GM18511 (cell line): Measurements from ENCODE around the gene MAP4K3.

Experiments
- ATAC-seq: cut with Tn5 transposase; IDR thresholded peaks from one replicate; pipeline ENCODE4 v1.9.1; 2021; ENCODE audit warnings: mild to moderate bottlenecking, moderate library complexity; ENCODE audit not compliant: unreplicated experiment

The MAP4K3 gene

DNA sequence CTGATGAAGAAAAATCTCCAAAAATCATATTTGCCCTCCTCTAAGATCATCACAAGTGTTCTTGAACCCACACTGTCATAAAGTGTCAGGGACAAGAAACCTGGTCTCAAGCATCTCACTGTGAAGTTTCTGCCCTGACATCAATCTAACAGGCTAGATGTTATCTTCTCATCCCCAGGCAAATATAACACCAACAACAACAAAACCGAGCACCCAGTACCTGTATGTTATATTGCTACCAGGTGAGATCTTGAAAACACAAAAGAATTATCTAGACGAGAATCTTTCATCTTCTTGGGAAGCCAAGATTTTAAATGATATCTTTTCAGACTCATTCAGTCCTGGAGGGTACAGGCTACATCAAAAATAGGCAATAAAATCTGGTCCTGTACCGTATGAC is 8.8 kb upstream of the MAP4K3 start:
- ATAC-seq, result no peak

DNA sequence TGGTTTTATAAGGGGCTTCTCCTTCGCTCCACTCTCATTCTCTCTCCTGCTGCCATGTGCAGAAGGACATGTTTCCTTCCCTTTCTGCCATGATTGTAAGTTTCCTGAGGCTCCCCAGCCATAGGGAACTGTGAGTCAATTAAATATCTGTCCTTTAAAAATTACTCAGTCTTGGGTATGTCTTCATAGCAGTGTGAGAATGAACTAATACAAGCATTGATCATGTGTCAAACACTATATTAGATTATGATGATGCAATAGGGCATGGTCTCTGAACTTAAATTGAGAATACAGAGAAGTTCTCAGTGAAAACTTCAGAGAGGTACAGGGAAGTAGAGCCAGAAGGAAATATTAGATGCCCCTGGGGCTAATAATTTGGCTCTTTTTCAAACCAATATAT is 5.9 kb upstream of the MAP4K3 start:
- no peak for ATAC-seq

DNA sequence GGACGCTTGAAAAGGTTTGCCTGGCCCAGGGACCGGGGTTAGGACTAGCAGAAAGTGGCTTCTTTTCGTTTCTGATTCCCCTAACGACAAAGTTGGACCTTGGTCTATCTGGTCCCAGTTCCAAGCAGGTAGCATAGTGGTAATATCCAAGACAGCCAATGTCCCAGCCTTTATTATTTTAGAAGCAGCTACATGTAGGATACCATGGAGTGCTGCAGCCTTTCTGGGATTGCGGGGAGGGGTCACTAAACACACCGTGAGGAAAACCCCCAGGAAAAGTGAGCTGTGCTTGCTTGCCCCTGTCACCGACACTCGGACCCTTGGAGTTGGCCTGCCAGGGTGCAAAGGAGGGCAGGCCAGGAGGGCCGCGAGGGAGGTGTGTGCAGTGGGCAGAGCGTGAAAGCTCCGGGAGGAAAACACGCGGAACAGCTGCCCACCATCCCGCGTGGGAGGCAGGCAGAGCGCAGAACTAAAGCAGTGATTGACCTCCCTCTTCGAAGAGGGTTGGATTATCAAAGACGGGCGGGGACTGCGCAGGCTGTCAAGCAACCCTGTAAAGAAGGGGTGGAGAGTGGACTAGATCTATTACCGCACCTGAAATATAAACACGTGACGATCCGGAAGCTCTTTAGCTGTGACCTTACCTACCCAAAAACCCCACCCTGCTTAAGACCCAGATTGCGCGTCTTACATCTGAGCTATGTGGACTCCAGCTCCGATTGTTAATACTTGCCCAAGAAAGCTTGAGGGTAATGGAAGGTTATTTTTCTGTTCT is 624 bp upstream of the MAP4K3 start:
- peak; percentile 65 for ATAC-seq

DNA sequence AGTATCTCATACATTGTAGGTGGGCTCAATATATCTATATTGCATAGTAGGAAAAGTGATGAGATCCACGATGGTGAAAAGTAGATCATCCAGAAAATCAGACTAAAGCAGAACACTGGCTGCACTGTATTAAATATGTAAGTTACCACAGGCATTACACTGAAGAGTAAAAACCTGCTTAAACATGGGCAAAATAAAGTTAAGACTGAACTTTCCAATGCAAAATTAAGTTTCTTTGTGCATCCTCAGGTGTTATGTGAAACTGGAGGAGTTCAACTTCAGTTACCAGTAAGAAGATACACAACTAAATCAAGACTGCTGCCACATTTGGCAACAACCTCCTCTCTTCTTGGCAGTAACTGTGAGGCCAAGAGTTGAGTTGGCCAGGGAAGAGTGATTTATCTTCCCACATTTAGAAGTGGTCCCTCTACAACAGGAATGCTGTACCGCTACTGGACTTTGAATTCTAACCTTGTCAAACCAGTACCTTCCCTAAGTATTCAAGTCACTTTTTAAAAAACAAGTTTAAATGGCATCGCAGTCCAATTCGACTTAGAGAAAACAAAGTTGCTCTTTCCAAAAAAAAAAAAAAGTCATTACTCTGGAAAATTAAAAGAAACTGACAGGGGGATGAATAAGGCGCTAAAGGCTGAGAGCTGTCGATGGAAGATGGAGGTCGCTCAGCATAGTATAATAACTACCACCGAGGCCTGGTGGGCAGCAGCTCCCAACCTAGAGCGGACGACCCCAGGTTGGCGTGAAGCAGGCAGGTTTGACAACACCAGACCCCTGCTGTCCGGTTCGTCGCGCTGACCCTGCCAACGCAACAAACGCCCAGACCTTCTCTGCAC is 1.1 kb downstream of the MAP4K3 start:
- peak; percentile 3 for ATAC-seq

DNA sequence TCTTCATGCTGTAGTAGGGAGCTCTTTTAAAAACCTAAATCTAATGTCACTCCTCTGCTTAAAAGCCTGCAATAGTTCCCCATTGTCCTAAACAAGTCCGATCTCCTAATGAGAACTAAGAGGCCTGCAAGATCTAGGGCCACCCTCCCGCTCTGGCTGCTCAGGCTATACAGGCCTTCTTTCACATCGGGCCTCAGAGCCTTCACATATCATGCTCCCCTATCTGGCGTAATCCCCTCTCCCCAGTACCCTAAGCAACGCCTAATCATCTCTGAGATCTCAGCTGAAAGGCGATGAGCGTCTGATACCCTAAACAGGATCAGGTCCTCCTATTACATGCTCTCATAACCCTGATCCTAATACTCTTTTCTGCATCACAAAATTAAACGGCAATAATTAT is 1.9 kb downstream of the MAP4K3 start:
- no peak for ATAC-seq

DNA sequence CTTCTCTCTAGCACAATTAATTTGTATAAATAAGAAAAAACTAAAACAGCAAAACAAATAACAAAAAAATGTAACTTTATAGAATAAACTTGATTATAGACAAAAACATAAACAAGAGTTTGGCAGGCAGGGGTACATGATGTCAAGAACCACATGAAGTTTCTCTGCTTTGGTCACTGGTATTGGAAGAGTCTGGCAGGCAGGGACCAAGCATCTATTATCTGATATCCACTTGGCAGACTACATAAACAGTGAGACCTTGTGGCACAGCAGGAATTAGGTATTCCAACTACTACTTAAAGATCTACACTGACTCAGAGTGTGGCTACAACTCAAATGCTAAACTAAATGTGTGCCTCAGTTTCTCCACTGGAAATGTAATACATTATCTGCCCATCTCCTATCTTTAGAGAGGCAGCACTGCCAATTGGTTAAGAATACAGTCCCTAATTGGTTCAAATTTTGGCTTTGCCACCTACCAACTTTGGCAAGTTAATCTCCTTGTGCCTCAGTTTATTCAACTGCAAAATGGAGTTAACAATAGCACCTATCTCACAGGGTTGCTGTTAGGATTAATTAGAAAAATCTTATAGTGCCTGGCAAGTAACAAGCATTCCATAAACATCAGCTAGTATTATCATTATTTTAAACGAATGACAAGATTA is 2.7 kb downstream of the MAP4K3 start:
- ATAC-seq, result no peak

DNA sequence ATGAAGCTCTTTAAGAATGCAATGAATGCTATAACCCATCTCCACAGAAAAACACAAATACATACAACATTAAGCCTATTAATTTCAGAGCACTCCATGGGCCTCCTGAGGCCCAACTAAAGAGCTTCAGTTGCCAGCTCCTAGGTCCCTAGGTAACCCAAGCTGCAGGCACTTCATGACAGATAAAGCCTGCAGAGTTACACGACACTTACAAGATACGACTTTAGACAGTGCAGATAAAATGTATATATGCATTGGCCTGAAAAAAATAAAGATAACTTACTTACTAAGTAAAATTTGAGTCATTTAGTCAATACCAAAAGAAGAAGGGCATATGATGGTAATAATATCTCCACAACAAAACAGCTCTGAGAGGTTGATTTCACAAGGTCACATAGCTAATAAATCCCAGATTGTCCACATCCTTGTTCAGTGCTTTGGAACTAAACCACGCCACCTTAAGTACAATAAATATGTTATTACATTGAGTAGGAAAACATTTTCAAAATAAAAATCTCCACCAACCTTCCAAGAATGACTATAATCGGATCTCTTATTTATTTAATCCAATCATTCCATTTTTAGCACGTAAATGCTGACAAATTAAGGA is 3.4 kb downstream of the MAP4K3 start:
- ATAC-seq, result no peak

DNA sequence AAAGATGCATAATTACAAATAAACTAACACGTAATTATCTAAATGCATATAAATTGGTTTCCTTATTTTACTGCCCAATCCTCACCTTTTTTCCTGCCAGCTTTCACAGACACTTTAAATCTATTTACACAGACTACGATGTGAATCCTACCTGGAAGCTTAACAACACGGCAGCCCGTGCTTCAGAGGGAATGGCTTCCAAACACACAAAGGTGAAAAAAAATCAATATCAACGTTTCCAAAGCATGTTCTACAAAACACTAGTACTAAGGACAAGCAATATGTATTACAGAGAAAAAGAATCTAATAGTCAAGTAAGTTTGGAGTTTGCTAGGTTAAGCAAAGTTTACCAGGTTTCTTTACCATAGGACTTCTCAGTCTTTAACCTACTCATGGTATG is 4.4 kb downstream of the MAP4K3 start:
- no peak for ATAC-seq

DNA sequence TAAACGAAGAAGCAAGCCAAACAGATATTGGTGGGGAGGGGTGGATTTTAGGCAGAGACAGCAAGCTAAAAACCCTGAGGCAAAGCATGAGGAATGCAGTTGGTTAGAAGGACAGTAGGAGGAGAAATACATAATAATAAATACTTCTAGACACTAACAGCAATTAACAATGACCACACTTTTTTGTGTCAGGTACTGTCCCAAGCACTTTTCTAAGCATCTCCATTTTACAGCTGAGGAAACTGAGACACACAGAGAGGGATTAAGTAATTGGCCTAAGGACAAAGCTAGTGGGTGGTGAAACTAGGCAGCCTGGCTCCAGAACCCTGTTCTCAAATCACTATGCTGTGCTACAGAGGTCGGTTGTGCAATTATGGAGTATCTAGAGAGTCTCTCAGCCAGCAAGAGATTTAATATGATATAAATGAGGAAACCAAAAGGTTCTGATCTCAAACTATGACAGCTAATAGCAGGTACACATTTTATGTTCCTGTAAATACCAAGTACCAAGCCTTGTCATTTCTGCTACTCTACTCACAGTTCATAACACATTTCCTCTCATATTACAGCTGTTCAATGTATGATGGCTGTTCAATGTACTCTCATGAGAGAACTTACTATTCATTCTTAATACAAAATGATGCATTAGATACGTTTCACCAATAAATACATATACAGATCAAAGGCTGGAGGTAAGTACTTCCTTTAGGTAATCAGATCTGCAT is 5.3 kb downstream of the MAP4K3 start:
- no peak for ATAC-seq

DNA sequence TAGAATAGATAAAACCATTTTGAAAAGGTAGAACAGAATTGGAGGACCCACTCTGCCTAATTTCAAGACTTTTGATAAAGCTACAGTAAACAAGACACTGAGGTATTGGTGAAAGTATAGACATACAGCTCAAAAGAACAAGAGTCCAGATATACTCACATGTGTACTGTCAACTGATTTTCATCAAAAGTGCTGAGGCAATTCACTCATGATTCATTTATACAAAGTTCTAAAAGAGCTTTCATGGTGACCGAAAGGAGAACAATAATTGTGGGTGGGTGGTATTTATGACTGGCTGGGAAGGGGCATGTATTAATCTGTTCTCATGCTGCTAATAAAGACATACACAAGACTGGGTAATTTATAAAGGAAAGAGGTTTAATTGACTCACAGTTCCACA is 7.3 kb downstream of the MAP4K3 start:
- no peak for ATAC-seq

DNA sequence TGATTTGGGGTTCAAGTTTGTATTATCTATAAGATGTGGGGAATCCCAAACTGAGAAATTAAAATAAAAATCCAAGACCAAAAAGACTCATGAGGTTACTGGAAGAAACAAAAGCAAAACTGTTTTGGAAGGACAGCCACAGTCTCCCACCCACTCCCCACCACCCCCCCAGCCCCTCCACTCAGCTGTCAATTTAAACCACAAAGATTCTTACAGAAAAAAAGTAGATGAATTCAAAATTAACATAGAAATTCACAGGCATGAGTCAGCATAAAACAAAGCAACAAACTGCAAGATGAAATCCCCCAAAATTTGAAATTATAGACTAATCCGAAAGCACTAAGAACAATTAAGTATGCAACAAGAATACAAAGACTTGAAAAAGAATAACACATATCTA is 12.1 kb downstream of the MAP4K3 start:
- no peak for ATAC-seq

DNA sequence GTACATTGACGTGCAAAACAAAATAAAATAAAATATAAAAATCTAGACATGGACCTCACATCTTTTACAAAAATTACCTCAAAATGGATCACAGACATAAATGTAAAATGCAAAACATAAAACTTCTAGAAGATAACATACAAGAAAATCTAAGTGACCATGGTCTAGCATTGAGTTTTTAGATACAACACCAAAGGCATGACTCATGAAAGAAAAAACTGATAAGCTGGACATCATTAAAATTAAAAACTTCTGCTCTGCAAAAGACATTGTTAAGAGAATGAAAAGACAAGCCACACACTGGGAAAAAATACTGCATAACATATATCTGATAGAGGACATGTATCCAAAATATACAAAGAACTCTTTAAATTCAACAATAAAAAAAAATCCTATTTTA is 14.4 kb downstream of the MAP4K3 start:
- ATAC-seq, result no peak

DNA sequence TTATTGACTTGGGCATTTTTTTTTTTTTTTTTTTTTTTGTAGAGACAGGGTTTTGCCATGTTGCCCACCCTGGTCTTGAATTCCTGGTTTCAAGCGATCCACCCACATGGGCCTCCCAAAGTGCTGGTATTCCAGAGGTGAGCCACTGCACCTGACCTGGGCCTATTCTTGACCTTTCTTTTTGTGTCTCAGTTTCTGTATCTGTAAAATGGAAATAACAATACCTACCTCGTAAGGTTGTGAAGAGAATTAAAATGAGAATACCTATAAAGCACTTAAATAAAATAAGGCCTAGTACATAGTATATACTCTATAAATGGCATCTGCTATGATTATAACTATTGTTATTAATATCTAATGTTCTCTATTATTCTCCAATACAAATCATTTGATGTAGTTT is 15.7 kb downstream of the MAP4K3 start:
- no peak for ATAC-seq

DNA sequence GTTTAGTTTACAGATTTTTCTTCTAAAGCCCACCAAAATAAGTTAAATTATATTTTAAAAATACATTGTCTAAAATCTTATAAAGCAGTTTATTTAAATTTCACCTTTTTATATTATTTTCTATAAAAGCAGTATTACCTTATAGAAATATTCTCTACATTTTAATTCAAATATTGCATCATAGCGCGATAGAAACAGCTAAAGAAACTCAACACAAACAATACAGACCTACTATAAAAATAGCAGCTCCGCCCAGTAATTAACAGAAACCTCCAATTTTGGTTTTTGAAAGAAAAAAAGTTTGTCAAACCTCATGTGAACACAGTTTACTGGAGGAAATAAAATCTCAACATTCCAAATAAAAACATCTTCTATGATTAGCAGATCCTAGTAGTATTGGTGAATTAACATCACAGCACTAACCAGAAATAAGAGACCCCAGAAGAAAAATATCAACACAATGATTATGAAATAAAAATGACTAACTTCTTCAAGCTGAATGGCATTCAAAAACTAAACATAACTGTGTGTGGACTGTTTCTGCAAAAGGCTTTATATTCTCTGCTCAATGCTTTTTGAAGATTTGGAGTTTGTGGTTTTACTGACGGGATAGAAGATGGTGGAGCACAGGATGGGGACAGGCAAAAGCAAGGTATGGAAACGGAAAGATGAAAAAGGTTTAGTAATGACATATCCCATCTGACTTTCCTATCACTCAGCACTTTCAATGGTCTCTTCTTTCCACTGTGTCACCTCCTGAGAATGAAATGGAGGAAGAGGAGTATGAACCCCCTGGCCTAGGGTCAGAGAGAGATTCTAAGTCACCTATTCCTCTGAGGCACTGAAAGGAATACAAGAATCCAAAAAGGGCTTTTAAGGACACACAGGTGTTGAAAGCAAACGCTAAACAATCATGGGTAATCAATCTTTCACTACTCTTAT is 17.5 kb downstream of the MAP4K3 start:
- no peak for ATAC-seq

DNA sequence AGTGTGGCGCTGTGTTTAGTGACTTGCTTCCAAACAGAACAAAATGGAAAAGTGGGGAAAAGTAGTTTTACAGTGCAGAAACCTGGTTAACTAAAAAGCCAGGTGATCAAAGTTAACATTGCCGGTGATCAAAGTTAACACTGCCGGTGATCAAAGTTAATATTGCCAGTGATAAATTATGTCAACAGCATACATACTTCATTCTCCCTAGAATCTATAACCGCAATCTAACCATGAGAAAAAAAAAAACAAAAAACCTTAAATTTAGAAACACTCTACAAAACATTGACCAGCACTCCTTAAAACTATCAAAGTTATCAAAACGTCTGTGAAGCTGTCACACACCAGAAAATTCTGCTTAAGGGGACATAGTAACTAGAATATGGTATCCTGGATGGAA is 18.6 kb downstream of the MAP4K3 start:
- no peak for ATAC-seq

DNA sequence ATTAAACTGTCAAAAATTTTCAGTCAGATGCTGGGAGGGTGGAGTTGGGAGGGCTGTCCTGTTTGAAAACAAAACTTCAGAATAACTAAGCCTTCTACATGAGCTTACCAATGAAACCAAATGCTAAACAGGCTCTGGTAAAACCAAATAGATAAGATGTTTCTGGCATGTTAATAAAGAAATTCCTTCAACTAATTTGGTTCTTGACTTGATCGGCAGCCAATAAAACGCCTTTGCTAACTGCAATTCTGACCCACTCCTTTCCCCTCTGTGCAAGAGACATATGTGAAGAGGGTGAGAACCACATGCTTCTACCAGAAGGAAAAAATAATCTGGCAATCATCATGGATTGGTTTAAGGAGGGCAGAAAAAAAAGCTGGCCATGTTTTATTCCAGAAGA is 20.9 kb downstream of the MAP4K3 start:
- ATAC-seq, result no peak

DNA sequence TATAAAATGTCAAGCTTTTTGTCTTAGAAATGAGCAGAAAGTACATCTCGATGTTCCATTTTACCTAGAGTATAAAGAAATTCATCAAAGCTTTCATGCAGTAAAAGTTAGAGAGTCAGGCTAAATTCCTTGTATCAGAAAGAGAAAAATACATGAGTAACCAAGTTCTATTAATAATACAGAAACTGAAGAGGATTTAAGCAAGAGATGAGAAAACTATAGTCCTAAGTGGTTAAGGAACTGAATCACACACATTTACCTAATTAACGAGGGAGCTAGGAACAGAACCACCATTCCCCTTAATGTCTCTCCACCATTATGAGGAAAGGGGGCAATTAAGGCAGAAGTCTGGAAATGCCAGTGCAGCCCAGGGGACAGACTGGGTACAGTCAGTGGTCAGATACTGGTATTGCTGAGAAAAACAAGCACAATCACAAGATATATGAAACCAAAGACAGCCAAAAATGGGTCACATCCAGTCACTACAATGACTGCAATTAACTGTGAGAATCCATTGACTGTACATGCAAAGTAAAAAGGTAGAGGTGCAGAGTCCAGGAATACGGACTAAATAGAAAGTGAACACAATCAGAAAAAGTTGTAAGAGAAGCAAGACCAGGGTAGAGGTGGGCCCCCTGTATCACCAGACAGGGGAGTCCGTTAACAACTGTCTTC is 23.9 kb downstream of the MAP4K3 start:
- ATAC-seq, result no peak

DNA sequence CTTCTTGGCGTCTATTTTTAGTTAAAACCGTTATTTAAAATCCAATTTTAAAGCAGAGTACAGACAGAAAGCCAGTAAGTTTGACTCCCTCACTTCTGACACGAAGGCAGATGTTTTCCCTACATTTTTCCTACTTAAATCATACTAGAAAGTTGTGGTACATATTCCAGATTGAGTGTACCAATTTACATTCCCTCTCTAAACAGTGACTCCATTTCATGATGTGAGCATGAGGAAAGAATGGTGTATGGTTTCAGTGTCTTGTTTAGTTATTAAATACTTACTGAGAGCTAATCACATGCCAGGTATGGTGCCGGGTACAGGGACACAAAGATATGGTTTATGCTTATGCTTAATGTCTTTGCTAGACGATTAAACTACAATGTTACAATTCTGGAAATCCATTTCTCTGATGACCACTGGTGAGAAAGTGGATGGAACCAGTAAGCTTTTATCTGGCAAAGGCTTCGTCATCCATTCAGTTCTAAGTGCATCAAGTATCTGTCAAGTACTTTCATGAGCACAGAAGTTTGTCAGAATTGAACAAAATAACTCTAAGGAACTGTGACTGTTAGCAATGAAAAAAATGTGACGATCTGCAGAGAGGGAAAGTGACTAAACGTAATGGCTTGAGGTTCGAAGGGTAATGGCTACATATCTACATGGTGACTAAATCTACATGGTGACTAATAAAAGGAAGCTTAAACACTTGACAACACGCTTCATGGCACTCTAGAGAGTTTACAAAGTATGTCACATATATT is 25.7 kb downstream of the MAP4K3 start:
- no peak for ATAC-seq
